Measurements from ENCODE around the gene CD72.

DNA sequence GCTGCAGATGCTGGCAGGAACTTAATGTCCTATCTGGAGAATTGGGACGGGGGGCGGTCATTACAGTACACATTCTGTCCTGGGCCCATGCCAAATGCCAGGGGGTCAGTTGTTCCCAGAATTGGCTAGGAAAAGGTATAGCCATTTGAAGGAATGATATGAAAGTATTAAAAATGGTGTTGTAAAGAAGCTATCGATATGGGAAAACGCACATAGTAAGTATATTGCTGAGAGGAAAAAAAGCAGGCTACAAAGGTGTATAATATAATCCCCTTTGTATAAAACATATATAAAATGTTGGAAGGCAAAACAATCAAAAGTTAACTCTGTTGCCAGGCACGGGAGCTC, 47.2 kb upstream of the CD72 start:
- TF ChIP-seq, protein P1, sequence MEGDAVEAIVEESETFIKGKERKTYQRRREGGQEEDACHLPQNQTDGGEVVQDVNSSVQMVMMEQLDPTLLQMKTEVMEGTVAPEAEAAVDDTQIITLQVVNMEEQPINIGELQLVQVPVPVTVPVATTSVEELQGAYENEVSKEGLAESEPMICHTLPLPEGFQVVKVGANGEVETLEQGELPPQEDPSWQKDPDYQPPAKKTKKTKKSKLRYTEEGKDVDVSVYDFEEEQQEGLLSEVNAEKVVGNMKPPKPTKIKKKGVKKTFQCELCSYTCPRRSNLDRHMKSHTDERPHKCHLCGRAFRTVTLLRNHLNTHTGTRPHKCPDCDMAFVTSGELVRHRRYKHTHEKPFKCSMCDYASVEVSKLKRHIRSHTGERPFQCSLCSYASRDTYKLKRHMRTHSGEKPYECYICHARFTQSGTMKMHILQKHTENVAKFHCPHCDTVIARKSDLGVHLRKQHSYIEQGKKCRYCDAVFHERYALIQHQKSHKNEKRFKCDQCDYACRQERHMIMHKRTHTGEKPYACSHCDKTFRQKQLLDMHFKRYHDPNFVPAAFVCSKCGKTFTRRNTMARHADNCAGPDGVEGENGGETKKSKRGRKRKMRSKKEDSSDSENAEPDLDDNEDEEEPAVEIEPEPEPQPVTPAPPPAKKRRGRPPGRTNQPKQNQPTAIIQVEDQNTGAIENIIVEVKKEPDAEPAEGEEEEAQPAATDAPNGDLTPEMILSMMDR (IDR thresholded peaks at IDR 0.05): no peak
- no peak for TF ChIP-seq EP300 (IDR thresholded peaks at IDR 0.05)

Measured in sigmoid colon (tissue), 4 donors.